Omental fat pad (tissue), 4 donors: ENCODE measurements around the gene PXDN. TPM values are rescaled to one million over a fixed set of nuclear protein-coding genes. Genes with fewer than 3 reads are reported as not detected.
"Not testable (repeated sequence)": the region's sequence is repeated elsewhere in the genome, so short reads cannot be mapped to it uniquely, and the experiment has no call there.

Source experiments
- ATAC-seq: fragments of 150-250 bp; one replicate; pipeline ENCODE4 v1.9.1; 2016; ENCODE audit warnings: mild to moderate bottlenecking, moderate library complexity; ENCODE audit not compliant: low FRiP score
- DNase-seq: peaks from one replicate; pipeline ENCODE4 v3.0.0-alpha.2; 2019; ENCODE audit warnings: low spot score
- total RNA-seq, 4 donors: library from RNA; depleted of rRNA; stranded (reverse); fragments of >200 nt; gene quantifications; one replicate each; pipeline ENCODE4 v1.1.0, GENCODE V29; 2016
- TF ChIP-seq, protein P1 (sequence below), 3 donors: fragments of 450-650 bp; IDR thresholded peaks; one replicate each; pipeline ENCODE4 v1.5.1; 2016 to 2017; ENCODE audit warnings: antibody characterized with exemption in 3 of 3, mild to moderate bottlenecking in 3 of 3, moderate library complexity in 2 of 3

The PXDN gene
- total RNA-seq, 4 donors from 2014 or later: 81.2 to 228 (median 112) TPM

DNA sequence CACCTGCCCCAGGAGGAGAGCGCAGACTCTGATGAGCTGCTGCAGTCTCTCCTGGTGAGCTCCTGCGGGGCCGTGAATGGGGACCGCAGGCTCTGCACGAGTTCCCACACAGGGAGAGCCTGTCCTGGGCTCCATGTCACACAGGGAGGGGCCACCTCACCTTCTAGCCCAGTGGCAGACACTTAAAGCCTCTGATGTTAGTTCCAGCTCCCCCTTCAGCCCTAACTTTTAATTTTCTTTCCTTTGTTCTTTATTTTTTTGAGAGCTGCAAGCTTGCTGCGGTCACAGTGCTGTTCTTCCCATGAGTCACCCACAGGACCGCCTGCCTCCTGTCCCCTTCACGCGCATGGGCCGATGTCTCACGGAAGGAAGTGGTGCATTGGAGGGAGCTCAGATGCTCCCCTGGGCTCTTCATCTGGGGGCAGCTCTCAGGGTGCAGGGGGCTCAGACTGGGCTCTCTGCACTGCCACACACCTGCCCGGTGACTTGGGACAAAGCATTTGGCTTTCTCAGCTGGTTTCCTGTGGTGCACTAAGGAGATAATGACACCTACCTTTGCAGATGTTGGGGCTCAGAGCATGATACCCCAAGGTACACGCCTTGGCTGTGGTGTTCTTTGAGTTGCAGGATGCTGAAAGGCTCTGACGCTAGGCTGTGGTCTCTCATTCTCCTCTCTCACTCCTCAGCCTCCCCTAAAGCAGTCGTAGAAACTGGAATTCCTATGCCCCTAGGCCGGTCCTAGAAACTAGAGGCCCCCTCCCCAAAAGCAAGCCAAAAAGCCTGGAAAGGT is 37.2 kb upstream of the PXDN start:
- TF ChIP-seq, protein P1, sequence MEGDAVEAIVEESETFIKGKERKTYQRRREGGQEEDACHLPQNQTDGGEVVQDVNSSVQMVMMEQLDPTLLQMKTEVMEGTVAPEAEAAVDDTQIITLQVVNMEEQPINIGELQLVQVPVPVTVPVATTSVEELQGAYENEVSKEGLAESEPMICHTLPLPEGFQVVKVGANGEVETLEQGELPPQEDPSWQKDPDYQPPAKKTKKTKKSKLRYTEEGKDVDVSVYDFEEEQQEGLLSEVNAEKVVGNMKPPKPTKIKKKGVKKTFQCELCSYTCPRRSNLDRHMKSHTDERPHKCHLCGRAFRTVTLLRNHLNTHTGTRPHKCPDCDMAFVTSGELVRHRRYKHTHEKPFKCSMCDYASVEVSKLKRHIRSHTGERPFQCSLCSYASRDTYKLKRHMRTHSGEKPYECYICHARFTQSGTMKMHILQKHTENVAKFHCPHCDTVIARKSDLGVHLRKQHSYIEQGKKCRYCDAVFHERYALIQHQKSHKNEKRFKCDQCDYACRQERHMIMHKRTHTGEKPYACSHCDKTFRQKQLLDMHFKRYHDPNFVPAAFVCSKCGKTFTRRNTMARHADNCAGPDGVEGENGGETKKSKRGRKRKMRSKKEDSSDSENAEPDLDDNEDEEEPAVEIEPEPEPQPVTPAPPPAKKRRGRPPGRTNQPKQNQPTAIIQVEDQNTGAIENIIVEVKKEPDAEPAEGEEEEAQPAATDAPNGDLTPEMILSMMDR (IDR thresholded peaks at IDR 0.05): no peak
- DNase-seq: no peak
- ATAC-seq: no peak

DNA sequence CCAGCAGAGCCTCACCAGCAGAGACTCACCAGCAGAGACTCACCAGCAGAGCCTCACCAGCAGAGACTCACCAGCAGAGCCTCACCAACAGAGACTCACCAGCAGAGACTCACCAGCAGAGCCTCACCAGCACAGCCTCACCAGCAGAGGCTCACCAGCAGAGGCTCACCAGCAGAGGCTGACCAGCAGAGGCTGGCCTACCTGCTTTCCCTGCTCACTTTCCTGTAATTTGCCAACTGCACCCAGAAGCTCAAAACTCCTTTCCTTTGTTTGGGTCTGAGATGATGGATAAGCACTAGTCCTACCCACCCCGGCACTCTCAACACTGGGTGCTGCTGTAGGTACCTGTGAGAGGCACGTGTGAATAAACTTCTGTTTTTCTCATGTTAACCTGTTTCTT is 36.4 kb upstream of the PXDN start:
- ATAC-seq (no peak), DNase-seq (no peak)
- TF ChIP-seq, protein P1 (IDR thresholded peaks at IDR 0.05): no peak

DNA sequence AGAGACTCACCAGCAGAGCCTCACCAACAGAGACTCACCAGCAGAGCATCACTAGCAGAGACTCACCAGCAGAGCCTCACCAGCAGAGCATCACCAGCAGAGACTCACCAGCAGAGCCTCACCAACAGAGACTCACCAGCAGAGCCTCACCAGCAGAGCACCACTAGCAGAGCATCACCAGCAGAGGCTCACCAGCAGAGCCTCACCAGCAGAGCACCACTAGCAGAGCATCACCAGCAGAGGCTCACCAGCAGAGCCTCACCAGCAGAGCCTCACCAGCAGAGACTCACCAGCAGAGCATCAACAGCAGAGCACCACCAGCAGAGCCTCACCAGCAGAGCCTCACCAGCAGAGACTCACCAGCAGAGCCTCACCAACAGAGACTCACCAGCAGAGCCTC is 35.7 kb upstream of the PXDN start:
- not testable (repeated sequence) for DNase-seq, ATAC-seq

DNA sequence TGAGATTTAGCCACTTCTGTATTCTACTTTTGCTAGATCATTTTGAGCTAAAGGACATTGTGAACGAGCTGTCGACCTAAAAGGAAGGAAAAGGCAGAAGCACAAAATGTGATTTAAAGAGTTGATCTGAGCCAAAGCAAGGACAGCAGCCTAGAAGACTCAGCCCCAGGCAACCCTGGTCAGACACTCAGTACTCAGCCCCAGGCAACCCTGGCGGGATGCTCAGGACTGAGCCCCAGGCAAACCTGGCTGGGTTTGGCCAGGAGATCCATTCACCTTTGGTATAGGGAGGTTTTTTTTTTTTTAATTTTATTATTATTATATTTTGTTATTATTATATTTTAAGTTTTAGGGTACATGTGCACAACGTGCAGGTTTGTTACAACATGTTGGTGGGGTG is 34.3 kb upstream of the PXDN start:
- no peak for DNase-seq
- TF ChIP-seq, protein P1 (IDR thresholded peaks at IDR 0.05): no peak
- no peak for ATAC-seq

DNA sequence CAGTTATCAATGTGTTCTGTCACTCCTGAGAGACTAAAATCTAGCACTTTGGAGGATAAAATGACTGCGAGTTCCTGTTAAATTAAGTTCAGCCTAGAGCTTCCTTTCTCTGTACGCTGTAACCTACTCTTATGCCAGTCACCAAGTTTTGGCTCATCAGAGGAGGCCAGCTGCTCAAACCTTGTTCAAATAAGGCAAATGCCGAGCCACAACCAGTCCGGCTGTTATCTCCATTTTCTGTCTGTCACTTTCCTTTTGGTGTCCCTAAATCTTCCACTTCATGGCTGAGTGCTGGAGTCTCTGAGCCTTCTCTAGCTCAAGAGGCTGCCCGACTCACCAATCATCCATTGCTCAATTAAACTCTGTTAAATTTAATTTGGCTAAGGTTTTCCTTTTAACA is 33.5 kb upstream of the PXDN start:
- no peak for DNase-seq
- TF ChIP-seq, protein P1 (IDR thresholded peaks at IDR 0.05): no peak
- no peak for ATAC-seq

DNA sequence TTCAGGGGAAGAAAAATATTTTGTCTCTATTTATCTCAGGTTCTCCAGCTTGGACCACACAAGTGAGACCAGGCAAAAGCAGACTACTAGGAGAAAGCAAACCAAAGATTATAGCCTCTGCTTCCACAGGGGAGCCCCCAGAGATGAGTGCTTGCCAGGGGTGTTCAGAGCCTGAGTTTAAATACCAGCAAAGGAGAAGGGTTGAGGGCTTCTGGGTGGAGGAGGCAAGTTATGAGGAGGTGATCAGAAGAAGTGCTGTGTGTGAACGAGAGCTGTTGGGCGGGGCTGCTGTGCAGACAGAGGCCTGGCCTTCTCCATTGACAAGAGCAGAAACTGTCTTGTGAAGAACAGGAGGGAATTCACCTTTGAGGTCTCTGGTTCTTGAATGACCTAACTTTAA is 32.8 kb upstream of the PXDN start:
- DNase-seq (no peak), ATAC-seq (no peak)
- TF ChIP-seq, protein P1 (IDR thresholded peaks at IDR 0.05): no peak

DNA sequence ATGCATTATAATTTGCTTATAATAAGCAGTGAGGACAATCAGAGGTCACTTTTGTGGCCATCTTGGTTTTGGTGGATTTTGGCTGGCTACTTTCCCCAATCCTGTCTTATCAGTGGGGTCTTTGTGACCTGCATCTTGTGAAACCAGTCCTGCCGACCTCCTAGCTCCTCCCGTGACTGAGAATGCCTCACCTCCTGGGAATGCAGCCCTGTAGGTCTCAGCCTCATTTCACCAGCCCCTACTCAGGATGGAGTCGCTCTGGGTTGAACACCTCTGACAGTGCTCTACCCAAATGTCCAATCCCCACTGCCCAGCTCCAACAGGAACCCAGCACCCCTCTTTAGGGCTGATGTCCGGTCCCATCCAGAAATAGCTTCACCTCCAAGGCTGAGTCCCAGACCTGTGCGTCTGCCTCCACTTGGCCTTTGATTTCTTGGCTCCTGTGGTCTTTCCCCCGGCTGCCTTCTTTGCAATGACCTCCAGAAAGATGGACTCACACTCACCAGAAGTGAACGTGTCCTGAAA is 31.3 kb upstream of the PXDN start:
- TF ChIP-seq, protein P1 (IDR thresholded peaks at IDR 0.05): no peak
- no peak for DNase-seq

More for the DNA sequence above, 31.3 kb upstream of the PXDN start:
- ATAC-seq: no peak
